Measurements from ENCODE around the gene TM6SF1.
"Not testable (repeated sequence)": the region's sequence is repeated elsewhere in the genome, so short reads cannot be mapped to it uniquely, and the experiment has no call there.

Gene TM6SF1

GRCh38 chr15:83106994-83107840 is at the start of gene TM6SF1:
Gene TM6SF1, plus strand, starts transcription at chr15:83107645. Its CDS starts 36 bp downstream, at chr15:83107681.
- no peak within 1 kb of the TSS for H3K27ac Mint-ChIP-seq
- no peaks in the 10 kb centered on the region for H3K36me3 Mint-ChIP-seq
- H3K4me1 Mint-ChIP-seq: peaks cover 18% of the 10 kb centered on the region
- H3K4me3 Mint-ChIP-seq: peak within 1 kb of the TSS; percentile 86
- H3K27me3 Mint-ChIP-seq: peaks cover 42% of the 10 kb centered on the region
- H3K9me3 Mint-ChIP-seq: no peaks in the 10 kb centered on the region

DNA sequence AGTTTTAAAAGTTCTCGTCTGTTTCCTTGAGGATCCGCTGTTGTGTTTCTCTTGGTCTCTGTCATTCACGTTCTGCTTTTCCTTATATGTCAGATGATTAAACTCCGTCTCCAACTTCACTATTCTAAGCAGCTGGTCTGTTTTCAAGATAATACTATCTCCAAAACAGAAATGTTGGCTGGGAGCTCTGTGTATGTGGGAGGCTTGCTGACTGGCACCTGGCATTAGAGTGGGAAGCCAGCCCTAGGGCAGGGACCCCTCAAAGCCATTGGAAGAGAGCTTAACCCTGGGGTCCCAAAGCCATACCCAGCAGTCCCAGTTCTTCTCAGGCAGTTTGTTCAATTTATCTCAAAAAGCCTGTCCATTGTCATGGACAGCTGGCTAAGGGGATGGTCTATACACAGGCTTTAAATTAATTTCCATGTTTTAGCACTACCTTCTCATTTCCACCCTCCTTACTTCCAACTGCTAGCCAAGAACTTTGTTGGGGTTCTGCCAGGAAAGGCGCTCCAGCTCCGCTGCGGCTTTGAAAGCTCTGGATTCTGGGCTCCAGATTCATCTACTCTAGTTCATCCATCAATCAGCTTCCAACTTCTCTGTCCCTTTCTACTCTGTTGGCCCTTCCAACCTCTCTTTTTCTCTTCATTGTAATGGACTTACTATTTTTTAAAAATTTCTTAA is 49.6 kb upstream of the TM6SF1 start:
- Mint-ChIP-seq H3K36me3 (peaks cover 8% of the 10 kb centered on the region), H3K27me3 (no peaks in the 10 kb centered on the region), H3K9me3 (no peaks in the 10 kb centered on the region), H3K4me3 (no peak overlapping the region), H3K4me1 (peaks cover 24% of the 10 kb centered on the region), H3K27ac (no peak overlapping the region)

- peaks cover 20% of the 10 kb centered on the region for H3K4me1 Mint-ChIP-seq
- H3K9me3 Mint-ChIP-seq: no peaks in the 10 kb centered on the region
These were observed 45.8 kb upstream of the TM6SF1 start for GRCh38 chr15:83061680-83062079.

DNA sequence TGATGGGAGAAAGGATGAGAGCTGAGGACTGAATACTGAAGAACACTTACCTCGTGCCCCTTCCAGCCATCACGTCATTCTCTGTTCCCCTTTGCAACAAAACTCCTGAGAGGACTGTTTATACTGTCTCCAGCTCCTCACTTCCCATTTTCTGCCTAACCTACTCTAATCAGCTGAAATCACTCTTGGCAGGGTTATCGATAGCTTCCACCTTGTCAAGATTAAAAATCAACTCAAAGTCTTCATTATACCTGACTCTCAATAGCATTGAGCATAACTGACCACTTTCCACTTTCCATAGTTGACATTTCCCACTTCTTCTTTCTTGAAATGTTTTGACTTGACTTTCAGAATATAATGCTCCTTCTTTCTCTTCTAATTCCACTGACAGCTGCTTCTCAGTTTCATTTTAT is 44.7 kb upstream of the TM6SF1 start:
- H3K9me3 Mint-ChIP-seq: no peaks in the 10 kb centered on the region
- H3K27ac Mint-ChIP-seq: no peak overlapping the region
- H3K27me3 Mint-ChIP-seq: no peaks in the 10 kb centered on the region
- H3K4me3 Mint-ChIP-seq: no peak overlapping the region
- H3K36me3 Mint-ChIP-seq: peaks cover 3% of the 10 kb centered on the region
- H3K4me1 Mint-ChIP-seq: peaks cover 12% of the 10 kb centered on the region

More at GRCh38 chr15:83061680-83062079, 45.8 kb upstream of the TM6SF1 start:
- Mint-ChIP-seq H3K27ac (no peak overlapping the region), H3K36me3 (peaks cover 5% of the 10 kb centered on the region), H3K4me3 (no peak overlapping the region), H3K27me3 (no peaks in the 10 kb centered on the region)

DNA sequence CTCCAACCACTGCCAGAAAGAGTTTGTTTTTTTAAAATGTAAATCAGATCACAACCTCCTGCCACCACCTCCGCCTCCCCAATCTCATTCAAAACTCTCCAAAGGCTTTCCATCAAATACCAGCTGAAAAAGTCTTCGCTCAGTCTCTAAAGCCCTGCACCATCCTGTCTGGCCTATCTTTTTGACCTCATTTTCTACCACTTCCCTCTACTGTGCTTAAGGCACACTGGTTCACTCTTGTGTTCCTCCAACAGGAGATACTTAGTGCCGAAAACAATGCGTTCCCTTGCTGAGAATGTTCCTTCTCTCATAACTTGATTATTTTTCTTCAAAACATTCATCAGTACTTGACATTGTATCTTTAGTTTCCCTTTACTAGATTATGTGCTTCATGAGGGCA is 43.9 kb upstream of the TM6SF1 start:
- Mint-ChIP-seq H3K9me3 (no peaks in the 10 kb centered on the region), H3K4me1 (peaks cover 5% of the 10 kb centered on the region), H3K27ac (no peak overlapping the region), H3K27me3 (no peaks in the 10 kb centered on the region), H3K4me3 (no peak overlapping the region), H3K36me3 (peaks cover 3% of the 10 kb centered on the region)

- H3K9me3 Mint-ChIP-seq: no peaks in the 10 kb centered on the region
- H3K4me1 Mint-ChIP-seq: peaks cover 3% of the 10 kb centered on the region
- H3K27me3 Mint-ChIP-seq: no peaks in the 10 kb centered on the region
- H3K36me3 Mint-ChIP-seq: peaks cover 3% of the 10 kb centered on the region
- H3K27ac Mint-ChIP-seq: peak overlapping the region; percentile 74
- H3K4me3 Mint-ChIP-seq: no peak overlapping the region
These were observed 42.6 kb upstream of the TM6SF1 start for GRCh38 chr15:83064859-83065258.

- H3K9me3 Mint-ChIP-seq: no peaks in the 10 kb centered on the region
- peaks cover 3% of the 10 kb centered on the region for H3K4me1 Mint-ChIP-seq
- H3K27me3 Mint-ChIP-seq: no peaks in the 10 kb centered on the region
- H3K4me3 Mint-ChIP-seq: no peak overlapping the region
- peak overlapping the region; percentile 6 for H3K27ac Mint-ChIP-seq
- H3K36me3 Mint-ChIP-seq: peaks cover 3% of the 10 kb centered on the region
These were observed 42.0 kb upstream of the TM6SF1 start for GRCh38 chr15:83065431-83065830.

GRCh38 chr15:83066034-83066733 is 41.3 kb upstream of the TM6SF1 start:
- peaks cover 3% of the 10 kb centered on the region for H3K4me1 Mint-ChIP-seq
- peaks cover 3% of the 10 kb centered on the region for H3K36me3 Mint-ChIP-seq
- H3K9me3 Mint-ChIP-seq: no peaks in the 10 kb centered on the region
- no peak overlapping the region for H3K4me3 Mint-ChIP-seq
- peak overlapping the region; percentile 6 for H3K27ac Mint-ChIP-seq
- no peaks in the 10 kb centered on the region for H3K27me3 Mint-ChIP-seq

DNA sequence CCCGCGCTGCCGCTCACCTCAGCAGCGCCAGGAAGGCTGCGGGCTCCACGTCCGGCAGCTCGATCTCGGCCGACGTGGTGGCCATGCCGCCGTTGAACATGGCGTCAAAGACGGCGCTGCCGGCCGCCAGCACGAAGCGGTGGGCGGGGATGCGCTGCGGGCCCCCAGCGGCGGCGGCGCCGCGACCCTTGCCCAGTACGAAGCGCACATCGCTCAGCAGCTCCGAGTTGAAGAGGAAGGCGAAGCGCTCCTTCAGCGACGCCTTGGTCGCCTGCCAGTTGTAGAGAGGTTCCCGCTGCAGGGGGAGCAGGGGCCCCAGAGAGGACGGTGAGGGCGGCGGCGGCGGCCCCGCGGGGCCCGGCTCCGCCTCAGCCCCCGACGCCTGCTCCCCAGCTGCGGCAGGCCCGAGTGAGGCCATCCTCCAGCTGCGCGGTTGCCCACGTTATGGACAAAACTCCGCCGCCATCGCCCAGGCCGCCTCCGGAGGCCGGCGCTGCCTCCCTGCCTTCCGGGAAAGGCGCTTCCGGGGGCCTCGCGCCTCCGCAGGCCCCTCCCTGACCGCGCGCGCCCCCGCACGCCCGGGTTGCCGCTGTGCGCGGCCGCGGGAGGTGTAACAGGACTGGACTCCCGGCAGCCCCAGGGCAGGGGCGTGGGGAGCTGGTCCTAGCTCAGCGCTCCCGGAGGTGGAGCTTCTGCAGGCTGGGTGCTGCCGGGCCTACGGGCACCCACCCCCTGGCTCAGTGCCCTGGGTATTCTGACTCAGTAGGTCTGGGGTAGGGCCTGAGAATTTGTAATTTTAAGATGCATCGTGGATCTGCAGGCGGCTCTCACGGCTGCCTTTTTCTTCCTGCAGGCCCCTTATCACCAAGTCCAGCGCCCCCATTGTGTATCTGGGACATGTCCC is 40.5 kb upstream of the TM6SF1 start, which contains the start of gene BTBD1:
TSS of gene BTBD1 (minus strand) at position 519 of the 904 bp plus-strand sequence. CDS start at position 418, 101 bp downstream.
- H3K4me3 Mint-ChIP-seq: no peak within 1 kb of the TSS
- peak within 1 kb of the TSS; percentile 79 for H3K27ac Mint-ChIP-seq
- peaks cover 4% of the 10 kb centered on the region for H3K36me3 Mint-ChIP-seq
- peaks cover 3% of the 10 kb centered on the region for H3K4me1 Mint-ChIP-seq
- no peaks in the 10 kb centered on the region for H3K9me3 Mint-ChIP-seq
- no peaks in the 10 kb centered on the region for H3K27me3 Mint-ChIP-seq

DNA sequence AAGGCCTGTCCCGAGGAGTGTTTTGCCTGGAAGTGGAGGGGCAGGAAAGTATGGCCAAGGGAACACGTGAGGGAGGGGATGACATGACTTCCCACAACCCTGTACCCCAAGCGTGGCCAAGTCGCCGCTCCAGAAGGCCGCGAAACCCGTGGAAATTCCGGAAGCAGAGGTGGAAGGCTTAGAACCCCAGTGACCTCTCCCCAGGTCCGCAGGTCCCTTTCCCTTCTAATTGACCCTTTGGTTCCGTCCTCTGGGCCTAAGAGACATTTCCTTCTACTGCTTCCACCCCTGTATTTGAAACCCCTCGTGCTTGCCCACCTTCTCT is 39.8 kb upstream of the TM6SF1 start:
- no peaks in the 10 kb centered on the region for H3K27me3 Mint-ChIP-seq
- peaks cover 9% of the 10 kb centered on the region for H3K36me3 Mint-ChIP-seq
- peaks cover 3% of the 10 kb centered on the region for H3K4me1 Mint-ChIP-seq
- H3K4me3 Mint-ChIP-seq: no peak overlapping the region
- peaks cover 5% of the 10 kb centered on the region for H3K9me3 Mint-ChIP-seq
- peak overlapping the region; percentile 79 for H3K27ac Mint-ChIP-seq

DNA sequence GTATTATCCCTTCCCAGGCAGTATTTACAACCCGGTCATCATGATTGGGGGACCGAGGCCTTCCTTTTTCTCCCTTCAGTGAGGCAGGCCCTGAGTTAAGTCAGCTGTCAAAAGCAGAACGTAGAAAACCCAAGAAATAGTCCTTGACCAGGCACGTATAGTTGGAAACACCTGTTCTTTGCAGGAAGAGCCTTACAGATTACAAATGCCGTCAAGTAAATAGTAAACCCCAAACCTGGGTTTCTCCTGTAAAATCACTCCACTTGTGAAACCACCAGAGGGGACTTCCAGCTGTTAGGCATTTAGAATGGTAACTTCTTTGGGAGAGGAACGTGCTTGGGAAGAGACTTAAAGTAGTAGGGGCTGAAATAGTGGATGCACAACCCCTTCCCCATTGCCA is 39.4 kb upstream of the TM6SF1 start:
- H3K4me3 Mint-ChIP-seq: no peak overlapping the region
- H3K4me1 Mint-ChIP-seq: peaks cover 3% of the 10 kb centered on the region
- peaks cover 9% of the 10 kb centered on the region for H3K36me3 Mint-ChIP-seq
- peak overlapping the region; percentile 79 for H3K27ac Mint-ChIP-seq
- H3K9me3 Mint-ChIP-seq: peaks cover 5% of the 10 kb centered on the region
- H3K27me3 Mint-ChIP-seq: no peaks in the 10 kb centered on the region

- not testable (repeated sequence) for H3K9me3 Mint-ChIP-seq, H3K27ac Mint-ChIP-seq, H3K27me3 Mint-ChIP-seq, H3K36me3 Mint-ChIP-seq, H3K4me3 Mint-ChIP-seq, H3K4me1 Mint-ChIP-seq
These were observed 38.2 kb upstream of the TM6SF1 start for GRCh38 chr15:83069211-83069642.

GRCh38 chr15:83077491-83078230 is 29.8 kb upstream of the TM6SF1 start:
- H3K4me3 Mint-ChIP-seq: no peak overlapping the region
- no peaks in the 10 kb centered on the region for H3K4me1 Mint-ChIP-seq
- H3K9me3 Mint-ChIP-seq: no peaks in the 10 kb centered on the region
- peaks cover 2% of the 10 kb centered on the region for H3K36me3 Mint-ChIP-seq
- no peak overlapping the region for H3K27ac Mint-ChIP-seq
- peaks cover 11% of the 10 kb centered on the region for H3K27me3 Mint-ChIP-seq

DNA sequence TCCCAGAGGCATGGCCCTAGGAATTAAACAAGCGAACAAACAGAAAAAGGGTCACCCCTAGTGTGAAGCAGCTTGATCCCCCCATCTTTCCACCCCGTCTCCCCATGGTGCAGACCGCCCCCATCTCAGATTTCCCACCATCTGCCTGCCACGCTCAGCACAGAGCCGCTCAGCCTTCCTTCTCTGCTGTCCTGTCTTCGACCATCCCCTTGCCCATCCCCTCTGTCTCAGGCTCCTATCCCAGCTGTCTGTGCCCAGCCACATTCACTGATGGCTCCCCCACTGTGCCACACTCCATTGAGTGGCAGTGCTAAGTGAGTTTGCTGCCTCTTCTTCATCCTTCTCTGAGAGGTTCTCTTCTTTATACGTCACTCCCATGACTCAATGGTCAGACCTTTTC is 28.7 kb upstream of the TM6SF1 start:
- Mint-ChIP-seq H3K27me3 (peaks cover 11% of the 10 kb centered on the region), H3K36me3 (peaks cover 2% of the 10 kb centered on the region), H3K27ac (no peak overlapping the region), H3K9me3 (no peaks in the 10 kb centered on the region), H3K4me1 (no peaks in the 10 kb centered on the region), H3K4me3 (no peak overlapping the region)
